HepG2 (cell line): ENCODE data around the gene B4GALT2. TPM values are rescaled to one million over a fixed set of nuclear protein-coding genes. Genes with fewer than 3 reads are reported as not detected.

Source experiments
- KLF12 ChIP-seq: sonication (generic); formaldehyde crosslinking; IDR thresholded peaks from 2 replicates; pipeline ENCODE4 v1.4.0; 2020; ENCODE audit warnings: missing genetic modification reagents, borderline replicate concordance
- KLF6 ChIP-seq: IDR thresholded peaks from 2 replicates; pipeline ENCODE4 v1.8.0; 2016; ENCODE audit warnings: missing biosample characterization, missing genetic modification reagents
- NFIC ChIP-seq: IDR thresholded peaks from 2 replicates; pipeline ENCODE4 v1.6.1; 2012; ENCODE audit warnings: mild to moderate bottlenecking, low read length, inconsistent platforms
- ZBTB7A ChIP-seq: sonication (generic); formaldehyde crosslinking; IDR thresholded peaks from 2 replicates; pipeline ENCODE4 v1.8.0; 2022; ENCODE audit warnings: mild to moderate bottlenecking, missing genetic modification reagents
- ZNF160 ChIP-seq: sonication (generic); formaldehyde crosslinking; IDR thresholded peaks from 2 replicates; pipeline ENCODE4 v1.8.0; 2022; ENCODE audit warnings: mild to moderate bottlenecking, inconsistent platforms, missing genetic modification reagents
- ZNF224 ChIP-seq: sonication (generic); formaldehyde crosslinking; IDR thresholded peaks from 2 replicates; pipeline ENCODE4 v1.5.0; 2020; ENCODE audit warnings: mild to moderate bottlenecking, missing genetic modification reagents
- ZNF263 ChIP-seq: sonication (generic); formaldehyde crosslinking; IDR thresholded peaks from 2 replicates; pipeline ENCODE4 v1.4.0; 2020; ENCODE audit warnings: missing genetic modification reagents
- ZNF709 ChIP-seq: sonication (generic); formaldehyde crosslinking; IDR thresholded peaks from 2 replicates; pipeline ENCODE4 v1.5.0; 2020; ENCODE audit warnings: mild to moderate bottlenecking, missing genetic modification reagents
- ZNF737 ChIP-seq: sonication (generic); formaldehyde crosslinking; IDR thresholded peaks from 2 replicates; pipeline ENCODE4 v1.5.0; 2020; ENCODE audit warnings: missing genetic modification reagents, mild to moderate bottlenecking, borderline replicate concordance
- polyA plus RNA-seq, 8 experiments: library from polyadenylated mRNA; depleted of rRNA in 3 of 8; stranded (reverse) in 7 of 8; unstranded in 1 of 8; fragments of >200 nt; fragmentation: Illumina TruSeq in 4 of 8; extraction: Trizol in 4 of 8; gene quantifications; 2 replicates each; pipeline versions ENCODE4 v1.2.1 to v1.2.3, GENCODE V29; 2011 to 2016; ENCODE audit warnings: low read depth in 4 of 8, missing spikeins in 1 of 8, mixed read lengths in 1 of 8; ENCODE audit not compliant: insufficient read depth in 1 of 8
- total RNA-seq, 5 experiments: library from RNA; depleted of rRNA; stranded (reverse); fragments of >200 nt; fragmentation: Illumina TruSeq; extraction: Trizol; gene quantifications; 2 replicates each; pipeline ENCODE4 v1.2.3, GENCODE V29; 2016; ENCODE audit warnings: low read depth in 1 of 5
- TF ChIP-seq, protein P1 (sequence below): sonication (generic); formaldehyde crosslinking; IDR thresholded peaks from 2 replicates; pipeline ENCODE4 v1.5.0; 2020; ENCODE audit warnings: mild to moderate bottlenecking, missing genetic modification reagents
- TF ChIP-seq, protein P2 (sequence below): sonication (generic); formaldehyde crosslinking; IDR thresholded peaks from 2 replicates; pipeline ENCODE4 v1.9.0; 2021; ENCODE audit warnings: mild to moderate bottlenecking, missing genetic modification reagents
- TF ChIP-seq, protein P3 (sequence below): sonication (generic); formaldehyde crosslinking; IDR thresholded peaks from 2 replicates; pipeline ENCODE4 v1.4.0; 2020; ENCODE audit warnings: missing genetic modification reagents
- TF ChIP-seq, protein P4 (sequence below): sonication (generic); formaldehyde crosslinking; IDR thresholded peaks from 2 replicates; pipeline ENCODE4 v1.4.0; 2020; ENCODE audit warnings: mild to moderate bottlenecking, missing genetic modification reagents
- TF ChIP-seq, protein P5 (sequence below): sonication (generic); formaldehyde crosslinking; IDR thresholded peaks from 2 replicates; pipeline ENCODE4 v1.5.1; 2020; ENCODE audit warnings: mild to moderate bottlenecking, moderate library complexity, missing genetic modification reagents

The B4GALT2 gene
- total and polyA plus RNA-seq, 2 of the 13 experiments (the other 11 are each of a cell fraction or from before 2014, with no cell fraction given) = 41.9 to 78.0 TPM

DNA sequence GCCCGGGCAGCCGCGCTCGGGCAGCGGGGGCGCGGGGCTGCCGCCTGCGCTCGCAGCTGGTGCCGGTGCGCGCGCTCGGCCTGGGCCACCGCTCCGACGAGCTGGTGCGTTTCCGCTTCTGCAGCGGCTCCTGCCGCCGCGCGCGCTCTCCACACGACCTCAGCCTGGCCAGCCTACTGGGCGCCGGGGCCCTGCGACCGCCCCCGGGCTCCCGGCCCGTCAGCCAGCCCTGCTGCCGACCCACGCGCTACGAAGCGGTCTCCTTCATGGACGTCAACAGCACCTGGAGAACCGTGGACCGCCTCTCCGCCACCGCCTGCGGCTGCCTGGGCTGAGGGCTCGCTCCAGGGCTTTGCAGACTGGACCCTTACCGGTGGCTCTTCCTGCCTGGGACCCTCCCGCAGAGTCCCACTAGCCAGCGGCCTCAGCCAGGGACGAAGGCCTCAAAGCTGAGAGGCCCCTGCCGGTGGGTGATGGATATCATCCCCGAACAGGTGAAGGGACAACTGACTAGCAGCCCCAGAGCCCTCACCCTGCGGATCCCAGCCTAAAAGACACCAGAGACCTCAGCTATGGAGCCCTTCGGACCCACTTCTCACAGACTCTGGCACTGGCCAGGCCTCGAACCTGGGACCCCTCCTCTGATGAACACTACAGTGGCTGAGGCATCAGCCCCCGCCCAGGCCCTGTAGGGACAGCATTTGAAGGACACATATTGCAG is 42.4 kb upstream of the B4GALT2 start (continued):
- TF ChIP-seq, protein P1, sequence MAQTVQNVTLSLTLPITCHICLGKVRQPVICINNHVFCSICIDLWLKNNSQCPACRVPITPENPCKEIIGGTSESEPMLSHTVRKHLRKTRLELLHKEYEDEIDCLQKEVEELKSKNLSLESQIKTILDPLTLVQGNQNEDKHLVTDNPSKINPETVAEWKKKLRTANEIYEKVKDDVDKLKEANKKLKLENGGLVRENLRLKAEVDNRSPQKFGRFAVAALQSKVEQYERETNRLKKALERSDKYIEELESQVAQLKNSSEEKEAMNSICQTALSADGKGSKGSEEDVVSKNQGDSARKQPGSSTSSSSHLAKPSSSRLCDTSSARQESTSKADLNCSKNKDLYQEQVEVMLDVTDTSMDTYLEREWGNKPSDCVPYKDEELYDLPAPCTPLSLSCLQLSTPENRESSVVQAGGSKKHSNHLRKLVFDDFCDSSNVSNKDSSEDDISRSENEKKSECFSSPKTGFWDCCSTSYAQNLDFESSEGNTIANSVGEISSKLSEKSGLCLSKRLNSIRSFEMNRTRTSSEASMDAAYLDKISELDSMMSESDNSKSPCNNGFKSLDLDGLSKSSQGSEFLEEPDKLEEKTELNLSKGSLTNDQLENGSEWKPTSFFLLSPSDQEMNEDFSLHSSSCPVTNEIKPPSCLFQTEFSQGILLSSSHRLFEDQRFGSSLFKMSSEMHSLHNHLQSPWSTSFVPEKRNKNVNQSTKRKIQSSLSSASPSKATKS (CRISPR knock-in tag) = no peak
- TF ChIP-seq NFIC (no peak), ZNF709 (0 out of 2 replicates have a peak, but pooled peaks have one; percentile 69), KLF12 (CRISPR knock-in tag) (no peak), KLF6 (CRISPR knock-in tag) (no peak), ZNF224 (CRISPR knock-in tag) (peak; percentile 87), ZNF737 (CRISPR knock-in tag) (no peak), ZBTB7A (CRISPR knock-in tag) (0 out of 2 replicates have a peak, but pooled peaks have one; percentile 34), ZNF160 (CRISPR knock-in tag) (no peak), ZNF263 (no peak)
- TF ChIP-seq, protein P2, sequence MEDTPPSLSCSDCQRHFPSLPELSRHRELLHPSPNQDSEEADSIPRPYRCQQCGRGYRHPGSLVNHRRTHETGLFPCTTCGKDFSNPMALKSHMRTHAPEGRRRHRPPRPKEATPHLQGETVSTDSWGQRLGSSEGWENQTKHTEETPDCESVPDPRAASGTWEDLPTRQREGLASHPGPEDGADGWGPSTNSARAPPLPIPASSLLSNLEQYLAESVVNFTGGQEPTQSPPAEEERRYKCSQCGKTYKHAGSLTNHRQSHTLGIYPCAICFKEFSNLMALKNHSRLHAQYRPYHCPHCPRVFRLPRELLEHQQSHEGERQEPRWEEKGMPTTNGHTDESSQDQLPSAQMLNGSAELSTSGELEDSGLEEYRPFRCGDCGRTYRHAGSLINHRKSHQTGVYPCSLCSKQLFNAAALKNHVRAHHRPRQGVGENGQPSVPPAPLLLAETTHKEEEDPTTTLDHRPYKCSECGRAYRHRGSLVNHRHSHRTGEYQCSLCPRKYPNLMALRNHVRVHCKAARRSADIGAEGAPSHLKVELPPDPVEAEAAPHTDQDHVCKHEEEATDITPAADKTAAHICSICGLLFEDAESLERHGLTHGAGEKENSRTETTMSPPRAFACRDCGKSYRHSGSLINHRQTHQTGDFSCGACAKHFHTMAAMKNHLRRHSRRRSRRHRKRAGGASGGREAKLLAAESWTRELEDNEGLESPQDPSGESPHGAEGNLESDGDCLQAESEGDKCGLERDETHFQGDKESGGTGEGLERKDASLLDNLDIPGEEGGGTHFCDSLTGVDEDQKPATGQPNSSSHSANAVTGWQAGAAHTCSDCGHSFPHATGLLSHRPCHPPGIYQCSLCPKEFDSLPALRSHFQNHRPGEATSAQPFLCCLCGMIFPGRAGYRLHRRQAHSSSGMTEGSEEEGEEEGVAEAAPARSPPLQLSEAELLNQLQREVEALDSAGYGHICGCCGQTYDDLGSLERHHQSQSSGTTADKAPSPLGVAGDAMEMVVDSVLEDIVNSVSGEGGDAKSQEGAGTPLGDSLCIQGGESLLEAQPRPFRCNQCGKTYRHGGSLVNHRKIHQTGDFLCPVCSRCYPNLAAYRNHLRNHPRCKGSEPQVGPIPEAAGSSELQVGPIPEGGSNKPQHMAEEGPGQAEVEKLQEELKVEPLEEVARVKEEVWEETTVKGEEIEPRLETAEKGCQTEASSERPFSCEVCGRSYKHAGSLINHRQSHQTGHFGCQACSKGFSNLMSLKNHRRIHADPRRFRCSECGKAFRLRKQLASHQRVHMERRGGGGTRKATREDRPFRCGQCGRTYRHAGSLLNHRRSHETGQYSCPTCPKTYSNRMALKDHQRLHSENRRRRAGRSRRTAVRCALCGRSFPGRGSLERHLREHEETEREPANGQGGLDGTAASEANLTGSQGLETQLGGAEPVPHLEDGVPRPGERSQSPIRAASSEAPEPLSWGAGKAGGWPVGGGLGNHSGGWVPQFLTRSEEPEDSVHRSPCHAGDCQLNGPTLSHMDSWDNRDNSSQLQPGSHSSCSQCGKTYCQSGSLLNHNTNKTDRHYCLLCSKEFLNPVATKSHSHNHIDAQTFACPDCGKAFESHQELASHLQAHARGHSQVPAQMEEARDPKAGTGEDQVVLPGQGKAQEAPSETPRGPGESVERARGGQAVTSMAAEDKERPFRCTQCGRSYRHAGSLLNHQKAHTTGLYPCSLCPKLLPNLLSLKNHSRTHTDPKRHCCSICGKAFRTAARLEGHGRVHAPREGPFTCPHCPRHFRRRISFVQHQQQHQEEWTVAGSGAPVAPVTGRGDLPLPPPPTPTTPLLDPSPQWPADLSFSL (CRISPR knock-in tag) = no peak
- TF ChIP-seq, protein P3, sequence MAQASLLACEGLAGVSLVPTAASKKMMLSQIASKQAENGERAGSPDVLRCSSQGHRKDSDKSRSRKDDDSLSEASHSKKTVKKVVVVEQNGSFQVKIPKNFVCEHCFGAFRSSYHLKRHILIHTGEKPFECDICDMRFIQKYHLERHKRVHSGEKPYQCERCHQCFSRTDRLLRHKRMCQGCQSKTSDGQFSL (CRISPR knock-in tag) = no peak
- TF ChIP-seq, protein P4, sequence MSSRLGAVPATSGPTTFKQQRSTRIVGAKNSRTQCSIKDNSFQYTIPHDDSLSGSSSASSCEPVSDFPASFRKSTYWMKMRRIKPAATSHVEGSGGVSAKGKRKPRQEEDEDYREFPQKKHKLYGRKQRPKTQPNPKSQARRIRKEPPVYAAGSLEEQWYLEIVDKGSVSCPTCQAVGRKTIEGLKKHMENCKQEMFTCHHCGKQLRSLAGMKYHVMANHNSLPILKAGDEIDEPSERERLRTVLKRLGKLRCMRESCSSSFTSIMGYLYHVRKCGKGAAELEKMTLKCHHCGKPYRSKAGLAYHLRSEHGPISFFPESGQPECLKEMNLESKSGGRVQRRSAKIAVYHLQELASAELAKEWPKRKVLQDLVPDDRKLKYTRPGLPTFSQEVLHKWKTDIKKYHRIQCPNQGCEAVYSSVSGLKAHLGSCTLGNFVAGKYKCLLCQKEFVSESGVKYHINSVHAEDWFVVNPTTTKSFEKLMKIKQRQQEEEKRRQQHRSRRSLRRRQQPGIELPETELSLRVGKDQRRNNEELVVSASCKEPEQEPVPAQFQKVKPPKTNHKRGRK (CRISPR knock-in tag) = no peak
- TF ChIP-seq, protein P5, sequence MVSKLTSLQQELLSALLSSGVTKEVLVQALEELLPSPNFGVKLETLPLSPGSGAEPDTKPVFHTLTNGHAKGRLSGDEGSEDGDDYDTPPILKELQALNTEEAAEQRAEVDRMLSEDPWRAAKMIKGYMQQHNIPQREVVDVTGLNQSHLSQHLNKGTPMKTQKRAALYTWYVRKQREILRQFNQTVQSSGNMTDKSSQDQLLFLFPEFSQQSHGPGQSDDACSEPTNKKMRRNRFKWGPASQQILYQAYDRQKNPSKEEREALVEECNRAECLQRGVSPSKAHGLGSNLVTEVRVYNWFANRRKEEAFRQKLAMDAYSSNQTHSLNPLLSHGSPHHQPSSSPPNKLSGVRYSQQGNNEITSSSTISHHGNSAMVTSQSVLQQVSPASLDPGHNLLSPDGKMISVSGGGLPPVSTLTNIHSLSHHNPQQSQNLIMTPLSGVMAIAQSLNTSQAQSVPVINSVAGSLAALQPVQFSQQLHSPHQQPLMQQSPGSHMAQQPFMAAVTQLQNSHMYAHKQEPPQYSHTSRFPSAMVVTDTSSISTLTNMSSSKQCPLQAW (CRISPR knock-in tag) = 0 out of 2 replicates have a peak, but pooled peaks have one; percentile 45
